Esophagus muscularis mucosa (tissue), 4 donors: ENCODE measurements around the gene TMEM100. TPM values are rescaled to one million over a fixed set of nuclear protein-coding genes. Genes with fewer than 3 reads are reported as not detected.

ENCODE experiments used
- DNase-seq: peaks from one replicate; pipeline ENCODE4 v3.0.0-alpha.2; 2017; ENCODE audit errors: extremely low spot score
- H3K27ac ChIP-seq, 4 donors: fragments of 200-600 bp; sonication (generic); replicated peaks in 1 of 4; 1 replicate in 3 of 4; 2 replicates in 1 of 4; pipeline ENCODE4 v1.5.1; 2016 to 2019; ENCODE audit warnings: mild to moderate bottlenecking in 1 of 4
- H3K27me3 ChIP-seq, 4 donors: fragments of 200-600 bp; sonication (generic); one replicate each; pipeline versions ENCODE4 v1.5.1 to v1.6.0; 2016 to 2019
- H3K36me3 ChIP-seq, 4 donors: fragments of 200-600 bp; sonication (generic); one replicate each; pipeline ENCODE4 v1.5.1; 2016 to 2019
- H3K4me1 ChIP-seq, 4 donors: fragments of 200-600 bp; sonication (generic); one replicate each; pipeline ENCODE4 v1.5.1; 2016 to 2019
- H3K4me3 ChIP-seq, 4 donors: fragments of 200-600 bp; sonication (generic); 1 replicate in 2 of 4; 2 replicates in 2 of 4; pipeline ENCODE4 v1.5.1; 2016 to 2019; ENCODE audit warnings: mild to moderate bottlenecking in 4 of 4, moderate library complexity in 1 of 4
- H3K9me3 ChIP-seq, 4 donors: fragments of 200-600 bp; sonication (generic); 1 replicate in 3 of 4; 2 replicates in 1 of 4; pipeline ENCODE4 v1.5.1; 2016 to 2019
- EP300 ChIP-seq: sonication (generic); formaldehyde crosslinking; IDR thresholded peaks from one replicate; pipeline ENCODE4 v1.6.1; 2017; ENCODE audit warnings: antibody characterized with exemption
- POLR2A ChIP-seq: fragments of 450-650 bp; IDR thresholded peaks from one replicate; pipeline ENCODE4 v1.6.1; 2017; ENCODE audit warnings: antibody characterized with exemption, moderate library complexity, mild to moderate bottlenecking, low read depth
- POLR2AphosphoS5 ChIP-seq, 2 donors: sonication (generic); formaldehyde crosslinking; IDR thresholded peaks; one replicate each; pipeline ENCODE4 v1.6.1; 2017; ENCODE audit warnings: antibody characterized with exemption in 2 of 2
- WGBS: methylation state at CpG from one replicate; pipeline ENCODE4 v1.1.5; 2018; 5-methylcytosine and 5-hydroxymethylcytosine counted together
- intact Hi-C: fragments of 100-400 bp; cut with DNase I; formaldehyde crosslinking; loops from one replicate; pipeline ENCODE4 v1.15.1; 2023
- total RNA-seq, 4 donors: library from RNA; depleted of rRNA; stranded (reverse); fragments of >200 nt; gene quantifications; one replicate each; pipeline versions ENCODE4 v1.1.0 to v1.2.1, GENCODE V29; 2016
- TF ChIP-seq, protein P1 (sequence below), 3 experiments: fragments of 200-600 bp in 2 of 3; fragments of 450-650 bp in 1 of 3; sonication (generic) in 2 of 3; IDR thresholded peaks; one replicate each; pipeline ENCODE4 v1.5.1; 2017 to 2019; ENCODE audit warnings: antibody characterized with exemption in 3 of 3, mild to moderate bottlenecking in 2 of 3, moderate library complexity in 1 of 3

The TMEM100 gene
- total RNA-seq, 4 donors from 2014 or later, result 4.2 to 9.6 (median 9.5) TPM

DNA sequence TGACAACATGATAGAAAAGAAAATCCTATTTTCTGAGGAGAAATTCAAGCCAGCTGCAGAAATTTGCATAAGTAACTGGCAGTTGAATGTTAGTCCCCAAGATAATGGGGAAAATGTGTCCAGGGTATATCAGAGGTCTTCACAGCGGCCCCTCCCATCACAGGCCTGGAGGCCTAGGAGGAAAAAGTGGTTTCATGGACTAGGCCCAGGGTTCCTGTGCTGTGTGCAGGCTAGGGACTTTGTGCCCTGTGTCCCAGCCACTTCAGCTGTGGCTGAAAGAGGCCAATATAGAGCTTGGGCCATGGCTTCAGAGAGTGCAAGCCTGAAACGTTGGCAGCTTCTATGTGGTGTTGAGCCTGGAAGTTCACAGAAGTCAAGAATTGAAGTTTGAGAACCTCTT, 35.6 kb downstream of the TMEM100 start:
- Histone ChIP-seq H3K9me3 (no peaks in the 10 kb centered on the region), H3K27me3 (no peaks in the 10 kb centered on the region), H3K4me3 (no peak overlapping the region), H3K36me3 (no peaks in the 10 kb centered on the region), H3K27ac (no peak overlapping the region), H3K4me1 (peaks cover 0 to 4% (median 0%) of the 10 kb centered on the region in 4 donors)
- no peak for DNase-seq
- TF ChIP-seq EP300 (no peak), POLR2A (no peak), POLR2AphosphoS5 (IDR thresholded peaks at IDR 0.05) (no peak)
- TF ChIP-seq, protein P1, sequence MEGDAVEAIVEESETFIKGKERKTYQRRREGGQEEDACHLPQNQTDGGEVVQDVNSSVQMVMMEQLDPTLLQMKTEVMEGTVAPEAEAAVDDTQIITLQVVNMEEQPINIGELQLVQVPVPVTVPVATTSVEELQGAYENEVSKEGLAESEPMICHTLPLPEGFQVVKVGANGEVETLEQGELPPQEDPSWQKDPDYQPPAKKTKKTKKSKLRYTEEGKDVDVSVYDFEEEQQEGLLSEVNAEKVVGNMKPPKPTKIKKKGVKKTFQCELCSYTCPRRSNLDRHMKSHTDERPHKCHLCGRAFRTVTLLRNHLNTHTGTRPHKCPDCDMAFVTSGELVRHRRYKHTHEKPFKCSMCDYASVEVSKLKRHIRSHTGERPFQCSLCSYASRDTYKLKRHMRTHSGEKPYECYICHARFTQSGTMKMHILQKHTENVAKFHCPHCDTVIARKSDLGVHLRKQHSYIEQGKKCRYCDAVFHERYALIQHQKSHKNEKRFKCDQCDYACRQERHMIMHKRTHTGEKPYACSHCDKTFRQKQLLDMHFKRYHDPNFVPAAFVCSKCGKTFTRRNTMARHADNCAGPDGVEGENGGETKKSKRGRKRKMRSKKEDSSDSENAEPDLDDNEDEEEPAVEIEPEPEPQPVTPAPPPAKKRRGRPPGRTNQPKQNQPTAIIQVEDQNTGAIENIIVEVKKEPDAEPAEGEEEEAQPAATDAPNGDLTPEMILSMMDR (IDR thresholded peaks at IDR 0.05), result no peak
- intact Hi-C loops, result no loop called here
- WGBS, result 65% methylated on average over 2 of the region's 2 CpGs

GRCh38 chr17:55683550-55684315, 38.9 kb downstream of the TMEM100 start:
- H3K4me1 ChIP-seq, result no peaks in the 10 kb centered on the region
- WGBS, result 73% methylated on average over 4 of the region's 4 CpGs
- no peaks in the 10 kb centered on the region for H3K27me3 ChIP-seq
- DNase-seq, result no peak
- no peak overlapping the region for H3K27ac ChIP-seq
- TF ChIP-seq, protein P1 (IDR thresholded peaks at IDR 0.05), result no peak
- TF ChIP-seq EP300 (no peak), POLR2AphosphoS5 (IDR thresholded peaks at IDR 0.05) (no peak), POLR2A (no peak)
- no peaks in the 10 kb centered on the region for H3K36me3 ChIP-seq
- intact Hi-C loops, result no loop called here
- H3K4me3 ChIP-seq, result no peak overlapping the region
- no peaks in the 10 kb centered on the region for H3K9me3 ChIP-seq

- WGBS, result 91% methylated on average over 1 of the region's 1 CpG
- intact Hi-C loops, result no loop called here
- H3K9me3 ChIP-seq, result no peaks in the 10 kb centered on the region
- H3K4me1 ChIP-seq, result no peaks in the 10 kb centered on the region
- no peak for TF ChIP-seq EP300
- TF ChIP-seq POLR2A, result no peak
- TF ChIP-seq, protein P1 (IDR thresholded peaks at IDR 0.05), result no peak
- TF ChIP-seq POLR2AphosphoS5 (IDR thresholded peaks at IDR 0.05), result no peak
- H3K27ac ChIP-seq, result no peak overlapping the region
- no peak for DNase-seq
- H3K4me3 ChIP-seq, result no peak overlapping the region
- H3K36me3 ChIP-seq, result no peaks in the 10 kb centered on the region
- H3K27me3 ChIP-seq, result no peaks in the 10 kb centered on the region
Measured at GRCh38 chr17:55681342-55681700, 41.3 kb downstream of the TMEM100 start.

DNA sequence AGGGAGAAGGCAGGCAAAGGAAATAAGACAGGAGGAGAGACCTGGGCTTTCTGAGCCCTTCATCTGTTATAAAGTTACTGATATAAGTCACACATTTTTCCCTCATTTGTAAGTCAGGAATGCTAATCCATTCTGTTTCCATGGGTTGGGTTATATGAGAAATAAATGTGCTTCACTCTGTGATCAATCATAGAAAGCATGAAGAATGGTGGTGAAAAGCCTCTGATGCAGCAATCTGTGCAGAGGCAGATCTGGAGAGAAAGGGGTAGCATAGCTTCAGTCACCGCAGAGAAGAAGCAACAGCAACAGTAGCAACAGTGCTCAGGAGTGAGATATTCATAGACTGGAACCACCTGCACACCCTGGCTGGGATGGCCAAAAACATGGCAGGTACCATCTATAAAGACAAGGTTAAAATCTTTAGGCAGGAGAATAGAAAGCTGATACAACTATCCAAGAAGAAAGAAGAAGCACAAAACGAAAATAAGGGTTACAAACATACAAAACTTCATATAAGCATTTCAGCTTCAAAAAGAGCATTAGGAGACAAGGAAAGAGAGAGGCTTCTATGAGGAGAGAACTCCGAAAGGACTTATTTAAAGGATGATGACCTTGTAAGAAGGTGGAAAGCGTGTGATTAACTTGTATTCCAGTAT, 41.9 kb downstream of the TMEM100 start:
- Histone ChIP-seq H3K27ac (no peak overlapping the region), H3K27me3 (no peaks in the 10 kb centered on the region), H3K4me1 (no peaks in the 10 kb centered on the region), H3K36me3 (no peaks in the 10 kb centered on the region), H3K4me3 (no peak overlapping the region), H3K9me3 (no peaks in the 10 kb centered on the region)
- 82% methylated on average over 4 of the region's 4 CpGs for WGBS
- TF ChIP-seq POLR2A (no peak), EP300 (no peak), POLR2AphosphoS5 (IDR thresholded peaks at IDR 0.05) (no peak)
- TF ChIP-seq, protein P1 (IDR thresholded peaks at IDR 0.05), result no peak
- DNase-seq, result no peak
- intact Hi-C loops, result no loop called here
